LNCAP (cell line): ENCODE results near the gene GPATCH2.

Experiments used
- TF ChIP-seq, protein P1 (sequence below): fragments of 450-650 bp; IDR thresholded peaks from 2 replicates; pipeline ENCODE4 v1.5.1; 2017; ENCODE audit warnings: mild to moderate bottlenecking

GPATCH2 gene

DNA sequence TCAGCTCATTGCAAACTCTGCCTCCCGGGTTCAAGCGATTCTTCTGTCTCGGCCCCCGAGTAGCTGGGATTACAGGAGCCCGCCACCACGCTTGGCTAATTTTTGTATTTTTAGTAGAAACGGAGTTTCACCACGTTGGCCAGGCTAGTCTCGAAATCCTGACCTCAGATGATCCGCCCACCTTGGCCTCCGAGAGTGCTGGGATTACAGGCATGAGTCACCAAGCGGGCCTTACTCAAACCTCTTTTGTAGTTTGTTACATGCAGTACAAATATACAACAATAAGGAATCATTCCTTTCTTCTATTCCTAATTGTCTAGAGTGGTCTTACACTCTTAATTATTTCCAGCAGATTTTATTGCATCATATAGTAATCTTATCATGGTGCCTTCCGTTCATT, 16.9 kb upstream of the GPATCH2 start:
- TF ChIP-seq, protein P1, sequence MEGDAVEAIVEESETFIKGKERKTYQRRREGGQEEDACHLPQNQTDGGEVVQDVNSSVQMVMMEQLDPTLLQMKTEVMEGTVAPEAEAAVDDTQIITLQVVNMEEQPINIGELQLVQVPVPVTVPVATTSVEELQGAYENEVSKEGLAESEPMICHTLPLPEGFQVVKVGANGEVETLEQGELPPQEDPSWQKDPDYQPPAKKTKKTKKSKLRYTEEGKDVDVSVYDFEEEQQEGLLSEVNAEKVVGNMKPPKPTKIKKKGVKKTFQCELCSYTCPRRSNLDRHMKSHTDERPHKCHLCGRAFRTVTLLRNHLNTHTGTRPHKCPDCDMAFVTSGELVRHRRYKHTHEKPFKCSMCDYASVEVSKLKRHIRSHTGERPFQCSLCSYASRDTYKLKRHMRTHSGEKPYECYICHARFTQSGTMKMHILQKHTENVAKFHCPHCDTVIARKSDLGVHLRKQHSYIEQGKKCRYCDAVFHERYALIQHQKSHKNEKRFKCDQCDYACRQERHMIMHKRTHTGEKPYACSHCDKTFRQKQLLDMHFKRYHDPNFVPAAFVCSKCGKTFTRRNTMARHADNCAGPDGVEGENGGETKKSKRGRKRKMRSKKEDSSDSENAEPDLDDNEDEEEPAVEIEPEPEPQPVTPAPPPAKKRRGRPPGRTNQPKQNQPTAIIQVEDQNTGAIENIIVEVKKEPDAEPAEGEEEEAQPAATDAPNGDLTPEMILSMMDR, result no peak

DNA sequence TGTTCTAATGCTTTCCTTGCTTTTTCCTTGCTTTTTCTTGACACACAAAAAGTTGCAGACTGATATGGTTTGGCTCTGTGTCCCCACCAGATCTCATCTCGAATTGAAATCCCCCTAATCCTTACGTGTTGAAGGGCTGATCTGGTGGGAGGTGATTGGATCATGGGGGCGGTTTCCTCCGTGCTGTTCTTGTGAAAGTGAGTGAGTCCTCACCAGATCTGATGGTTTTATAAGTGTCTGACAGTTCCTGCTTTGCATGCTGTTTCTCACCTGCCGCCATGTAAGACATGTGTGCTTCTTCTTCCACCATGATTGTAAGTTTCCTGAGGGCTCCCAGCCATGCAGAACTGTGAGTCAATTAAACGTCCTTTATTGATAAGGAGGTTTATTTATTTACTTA, 11.6 kb upstream of the GPATCH2 start:
- TF ChIP-seq, protein P1, result no peak

DNA sequence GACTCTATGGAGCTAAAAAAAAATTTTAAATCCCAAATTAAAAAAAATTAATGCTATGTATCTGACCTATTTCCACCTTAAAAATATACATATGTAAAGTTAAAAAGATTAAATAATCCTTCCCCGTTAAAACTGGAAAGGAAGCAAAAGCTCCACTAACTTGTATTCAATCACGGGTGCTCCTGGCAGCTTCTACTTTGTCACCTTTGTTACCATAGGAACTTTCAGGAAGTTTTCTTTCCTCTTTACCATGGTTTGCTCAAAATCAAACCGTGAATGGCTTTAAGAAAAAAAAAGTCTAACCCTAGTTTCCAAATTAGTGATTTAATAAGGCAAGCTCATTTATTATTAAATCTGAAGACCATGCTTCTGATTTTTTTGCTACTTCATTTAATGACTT, 3.5 kb downstream of the GPATCH2 start:
- TF ChIP-seq, protein P1, result no peak

DNA sequence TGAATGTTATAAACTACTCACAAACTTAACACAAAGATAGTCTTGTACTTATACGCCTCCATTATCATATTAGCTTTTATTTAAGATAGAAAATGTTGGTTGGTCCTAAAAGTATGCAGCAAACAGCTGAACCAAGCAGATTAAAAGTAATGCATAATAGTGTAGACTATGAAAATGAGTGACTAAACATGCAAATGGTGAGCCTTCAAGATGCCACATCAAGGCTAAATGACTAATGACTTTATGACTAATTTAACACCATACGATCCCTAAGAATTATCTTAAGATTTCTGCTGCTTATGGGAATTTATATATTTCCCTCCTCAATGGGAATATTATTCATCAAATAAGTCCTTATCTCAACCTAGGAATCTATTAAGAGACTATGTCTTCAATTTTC, 4.6 kb downstream of the GPATCH2 start:
- TF ChIP-seq, protein P1, result no peak

DNA sequence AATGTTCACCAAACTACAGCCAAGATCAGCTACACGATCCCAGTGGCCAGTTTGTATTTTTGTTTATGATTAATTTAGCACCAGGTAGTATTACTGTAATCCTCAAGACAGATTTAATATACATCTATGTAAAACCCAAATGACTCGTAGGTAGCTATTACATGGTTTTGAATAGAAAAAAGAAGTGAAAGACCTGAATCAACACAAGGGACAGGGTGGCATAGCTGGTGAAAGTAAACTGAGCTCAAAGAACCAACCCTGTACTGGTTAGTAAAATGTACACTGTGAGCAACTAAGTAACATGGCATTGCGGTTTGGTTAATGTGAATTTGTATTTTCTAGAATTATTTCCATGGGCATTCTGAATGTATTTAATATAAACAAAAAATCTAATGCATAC, 8.8 kb downstream of the GPATCH2 start:
- TF ChIP-seq, protein P1, result no peak

DNA sequence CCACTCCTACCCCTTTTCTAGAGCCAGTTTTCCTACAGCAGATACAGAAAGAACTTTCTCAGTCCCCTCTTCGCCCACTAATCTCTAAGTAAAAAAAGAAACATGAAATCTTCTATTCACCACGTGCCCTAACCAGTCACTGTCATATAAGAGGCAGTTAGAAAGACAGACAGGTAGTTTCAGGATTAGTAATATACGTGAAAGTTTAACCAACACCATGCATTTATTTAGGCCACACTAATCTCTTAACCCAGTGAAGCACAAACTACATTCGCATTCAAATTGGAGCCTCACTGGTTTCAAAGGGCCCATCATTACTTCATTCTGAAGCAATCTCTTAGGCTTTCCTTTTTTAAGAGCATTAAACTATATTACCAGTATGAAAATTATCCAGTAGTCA, 10.1 kb downstream of the GPATCH2 start:
- TF ChIP-seq, protein P1, result no peak

DNA sequence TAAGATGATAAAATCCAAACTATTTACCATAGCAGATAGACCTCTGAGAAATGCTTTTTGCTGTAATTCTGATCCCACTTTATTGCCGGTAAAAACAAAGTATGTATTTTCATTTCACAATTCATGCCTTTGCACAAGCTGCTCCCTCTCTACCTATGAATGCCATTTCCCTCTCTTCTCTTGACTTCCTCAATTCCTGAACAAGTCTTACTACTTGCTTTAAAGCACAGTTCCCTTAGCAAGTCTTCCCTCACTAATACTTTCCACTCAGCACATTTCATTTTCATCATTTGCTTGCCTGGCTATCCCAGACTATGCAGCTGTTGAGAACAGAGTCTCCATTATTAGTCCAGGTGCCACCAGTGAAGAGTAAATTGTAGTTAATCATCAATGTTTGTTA, 13.8 kb downstream of the GPATCH2 start:
- TF ChIP-seq, protein P1, result no peak

DNA sequence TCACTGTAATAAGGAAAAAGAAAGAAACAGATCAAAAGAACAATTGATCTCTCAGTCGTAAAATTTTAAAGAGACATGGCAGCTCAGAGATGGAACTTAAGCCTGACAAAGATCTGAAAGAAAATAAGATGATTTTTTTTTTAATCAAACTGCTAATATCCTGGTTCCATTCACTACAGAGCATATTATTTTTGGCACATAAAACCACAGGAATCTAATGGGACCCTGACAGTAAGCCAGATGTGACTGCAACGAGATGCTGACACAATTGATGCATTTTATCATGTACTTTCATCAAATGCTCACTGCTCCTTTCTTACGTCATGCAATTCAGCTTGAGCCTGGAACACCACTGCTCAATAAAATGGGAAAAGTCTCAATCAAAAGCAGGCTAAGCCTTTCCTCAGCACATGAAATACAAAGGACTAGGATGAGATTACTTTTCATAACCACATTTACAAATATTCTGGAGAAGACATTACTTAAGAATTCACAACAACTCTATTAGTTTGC, 16.6 kb downstream of the GPATCH2 start:
- TF ChIP-seq, protein P1, result no peak
